ENCODE results near the gene TFF3.

The TFF3 gene

GRCh38 chr21:42313501-42313969, 1.7 kb downstream of the TFF3 start:
- DNase-seq (ENCODE audit: extremely low spot score), result no peak
- ChIA-PET CTCF (interaction anchor here (1.3 to 1.4 kb wide), 3 partner anchors 7 to 137 kb away, joined by 3 to 4 read pairs (median 4); no protein-coding TSS in a partner anchor), POLR2A (interaction anchor here (0.6 kb wide), 1 partner anchor 16 kb away, joined by 3 read pairs; no protein-coding TSS in a partner anchor)
- TF ChIP-seq CTCF (IDR thresholded peaks at IDR 0.05; ENCODE audit: control extremely low read depth, extremely low read depth, low read depth, missing control alignments), result no peak

GRCh38 chr21:42312626-42313104, 2.5 kb downstream of the TFF3 start:
- DNase-seq (ENCODE audit: extremely low spot score), result no peak
- ChIA-PET POLR2A (no interaction called here), CTCF (interaction anchor here (4.4 kb wide), 1 partner anchor 138 kb away, joined by 49 read pairs; no protein-coding TSS in a partner anchor)
- no peak for TF ChIP-seq CTCF (IDR thresholded peaks at IDR 0.05; ENCODE audit: control extremely low read depth, extremely low read depth, low read depth, missing control alignments)

GRCh38 chr21:42311816-42312625, 3.2 kb downstream of the TFF3 start:
- no peak for DNase-seq (ENCODE audit: extremely low spot score)
- ChIA-PET CTCF (interaction anchor here (2.8 to 4.5 kb wide), 4 partner anchors 11 to 166 kb away, joined by 13 to 49 read pairs (median 26); no protein-coding TSS in a partner anchor), POLR2A (no interaction called here)
- TF ChIP-seq CTCF (IDR thresholded peaks at IDR 0.05; ENCODE audit: control extremely low read depth, extremely low read depth, low read depth, missing control alignments), result no peak

GRCh38 chr21:42311160-42311559, 4.0 kb downstream of the TFF3 start:
- ChIA-PET CTCF (interaction anchor here (0.9 to 4.5 kb wide), 28 partner anchors 8 to 226 kb away, joined by 3 to 49 read pairs (median 10); partner anchors contain the start of gene UBASH3A), POLR2A (no interaction called here)
- no peak for DNase-seq (ENCODE audit: extremely low spot score)
- TF ChIP-seq CTCF (IDR thresholded peaks at IDR 0.05; ENCODE audit: control extremely low read depth, extremely low read depth, low read depth, missing control alignments), result no peak

- POLR2A ChIA-PET, result no interaction called here
- CTCF ChIA-PET, result interaction anchor here (0.8 to 4.5 kb wide), 44 partner anchors 9 to 227 kb away, joined by 3 to 49 read pairs (median 7); partner anchors contain the start of gene UBASH3A
- DNase-seq (ENCODE audit: extremely low spot score), result no peak
- no peak for TF ChIP-seq CTCF (IDR thresholded peaks at IDR 0.05; ENCODE audit: control extremely low read depth, extremely low read depth, low read depth, missing control alignments)
These were observed 4.7 kb downstream of the TFF3 start for GRCh38 chr21:42310411-42311001.

- TF ChIP-seq CTCF (IDR thresholded peaks at IDR 0.05; ENCODE audit: control extremely low read depth, extremely low read depth, low read depth, missing control alignments), result peak; percentile 97
- ChIA-PET CTCF (interaction anchor here (0.6 to 4.5 kb wide), 48 partner anchors 9 to 227 kb away, joined by 3 to 49 read pairs (median 6); partner anchors contain the start of gene UBASH3A), POLR2A (interaction anchor here (0.6 to 0.7 kb wide), 3 partner anchors 51 to 252 kb away, joined by 3 to 6 read pairs (median 3); no protein-coding TSS in a partner anchor)
- DNase-seq (ENCODE audit: extremely low spot score), result peak; percentile 84
These were observed 5.4 kb downstream of the TFF3 start for GRCh38 chr21:42309753-42310213.
